HG03469 (cell line): ENCODE data around the gene LAMA2.

Experiments used
- ATAC-seq: cut with Tn5 transposase; IDR thresholded peaks from one replicate; pipeline ENCODE4 v1.9.1; 2021; ENCODE audit warnings: mild to moderate bottlenecking, moderate library complexity, moderate number of reproducible peaks; ENCODE audit not compliant: unreplicated experiment

LAMA2 gene

GRCh38 chr6:129344379-129344778, 461.4 kb downstream of the LAMA2 start:
- no peak for ATAC-seq

- ATAC-seq: no peak
Measured at GRCh38 chr6:129345890-129346289, 463.0 kb downstream of the LAMA2 start.

DNA sequence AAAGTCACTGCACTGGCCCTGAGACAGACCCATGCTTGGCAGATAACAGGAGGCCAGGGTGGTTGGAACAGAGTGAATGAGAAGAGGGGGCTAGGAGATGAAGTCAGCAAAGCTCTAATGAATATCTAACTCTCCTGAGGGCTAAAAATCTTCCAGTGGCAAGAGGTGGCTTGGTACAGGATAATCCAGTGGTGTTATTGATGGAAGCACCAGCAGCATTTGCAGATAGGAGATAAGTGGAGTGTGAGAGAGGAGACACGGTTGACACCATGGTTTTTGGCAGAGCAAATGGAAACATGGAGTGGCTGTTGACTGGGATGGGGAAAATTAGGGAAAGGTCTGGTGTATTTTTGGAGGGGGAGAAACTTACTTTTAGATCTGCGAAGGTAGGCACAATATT, 464.0 kb downstream of the LAMA2 start:
- ATAC-seq: no peak

DNA sequence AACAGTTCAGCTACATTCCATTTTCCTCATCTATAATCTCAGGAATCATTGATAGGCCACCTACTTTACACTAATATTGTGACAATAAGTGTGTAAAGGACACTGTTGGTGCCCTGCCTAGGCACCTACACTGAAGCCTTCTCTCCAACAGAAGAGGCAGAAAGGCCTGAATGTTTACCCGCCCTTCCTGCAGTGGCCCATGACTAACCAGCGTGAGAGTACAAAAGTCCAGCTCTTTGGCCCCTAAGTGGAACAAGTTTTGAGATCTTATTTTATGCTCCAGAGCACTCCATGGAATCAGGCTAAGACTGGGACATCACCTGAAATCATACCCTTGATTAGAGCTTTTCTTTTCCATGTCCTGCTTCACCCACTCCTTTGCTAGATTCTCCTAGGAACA, 467.3 kb downstream of the LAMA2 start:
- ATAC-seq: no peak

GRCh38 chr6:129351807-129352206, 468.9 kb downstream of the LAMA2 start:
- no peak for ATAC-seq

GRCh38 chr6:129353067-129353466, 470.1 kb downstream of the LAMA2 start:
- no peak for ATAC-seq

DNA sequence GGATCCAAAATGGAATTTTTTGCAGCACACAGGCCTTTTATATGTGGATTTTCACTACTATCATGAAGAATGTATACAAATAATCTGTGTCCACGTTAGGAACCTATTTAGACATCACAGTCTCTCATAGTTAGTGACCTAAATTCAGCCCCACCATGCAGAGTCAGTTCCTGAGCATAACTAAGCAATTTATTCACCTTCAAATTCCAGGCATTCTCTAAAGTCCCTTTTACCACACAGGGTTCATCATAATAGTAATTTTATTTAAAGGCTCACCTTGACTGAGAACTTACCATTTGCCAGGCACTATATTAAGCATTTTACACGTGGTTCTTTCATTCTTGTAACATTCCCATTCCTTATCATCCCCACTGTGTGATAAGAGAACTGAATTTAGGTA, 473.2 kb downstream of the LAMA2 start:
- ATAC-seq: no peak

DNA sequence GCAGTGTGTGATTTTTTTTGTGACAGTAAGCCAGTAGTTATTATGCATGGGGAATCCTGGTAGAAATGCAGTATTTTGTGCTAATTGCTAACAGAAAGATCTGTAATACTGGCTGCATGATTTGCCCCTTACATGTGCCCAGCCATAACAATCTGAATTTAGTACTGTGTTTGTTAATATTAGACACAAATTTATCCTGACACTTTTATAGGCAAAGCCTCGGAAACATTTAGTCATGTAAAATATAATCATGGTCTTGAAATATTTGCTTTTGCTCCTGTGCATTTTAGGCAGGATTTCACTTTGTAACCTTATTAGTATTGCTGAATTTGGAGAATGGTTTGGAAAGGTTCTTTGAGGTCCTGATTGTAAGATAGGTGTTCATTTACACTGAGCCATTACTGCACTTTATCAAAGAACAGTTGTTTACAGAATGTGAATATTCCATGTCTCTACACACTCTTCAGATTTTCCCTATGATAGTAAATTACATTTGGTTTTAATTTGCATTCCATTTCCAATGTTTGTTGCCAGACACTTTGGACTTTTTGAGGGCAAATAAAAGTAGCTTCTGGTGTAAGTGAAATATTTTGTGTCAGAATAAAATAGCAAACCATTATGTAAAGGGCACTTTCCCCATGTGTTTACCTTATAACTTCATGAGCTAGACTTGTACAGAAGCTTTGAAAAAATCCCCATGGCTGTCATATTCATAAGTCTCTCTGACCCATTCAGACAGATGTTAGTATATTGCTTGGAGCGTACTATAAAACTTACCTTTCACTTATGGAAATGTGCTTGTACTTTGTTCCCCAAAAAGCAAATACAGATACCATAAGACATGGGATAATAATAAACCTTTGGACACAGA, 477.1 kb downstream of the LAMA2 start:
- ATAC-seq: no peak

GRCh38 chr6:129360682-129360955, 477.7 kb downstream of the LAMA2 start:
- no peak for ATAC-seq

DNA sequence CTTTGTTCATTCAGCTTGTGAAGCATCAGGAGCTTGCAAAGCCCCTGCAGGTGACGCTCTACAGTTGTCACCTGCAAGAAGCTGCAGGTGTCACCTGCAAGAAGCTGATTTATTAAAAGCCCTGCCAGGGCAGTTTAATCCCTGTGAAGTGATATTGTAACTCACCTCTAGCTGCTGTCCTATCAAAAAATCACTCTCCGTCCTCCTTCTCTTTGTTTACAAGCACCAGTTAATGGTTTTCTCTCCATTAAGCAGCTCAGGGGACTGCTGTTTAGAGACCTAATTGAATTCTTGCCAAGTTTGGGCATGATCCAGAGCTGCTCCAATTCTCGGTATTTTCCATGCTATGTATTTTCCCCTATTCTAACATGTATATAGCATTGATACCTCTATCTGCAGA, 481.1 kb downstream of the LAMA2 start:
- ATAC-seq: no peak

- ATAC-seq: no peak
Measured at GRCh38 chr6:129364767-129365166, 481.8 kb downstream of the LAMA2 start.

GRCh38 chr6:129368076-129368475, 485.1 kb downstream of the LAMA2 start:
- no peak for ATAC-seq

GRCh38 chr6:129368970-129369369, 486.0 kb downstream of the LAMA2 start:
- ATAC-seq: no peak

DNA sequence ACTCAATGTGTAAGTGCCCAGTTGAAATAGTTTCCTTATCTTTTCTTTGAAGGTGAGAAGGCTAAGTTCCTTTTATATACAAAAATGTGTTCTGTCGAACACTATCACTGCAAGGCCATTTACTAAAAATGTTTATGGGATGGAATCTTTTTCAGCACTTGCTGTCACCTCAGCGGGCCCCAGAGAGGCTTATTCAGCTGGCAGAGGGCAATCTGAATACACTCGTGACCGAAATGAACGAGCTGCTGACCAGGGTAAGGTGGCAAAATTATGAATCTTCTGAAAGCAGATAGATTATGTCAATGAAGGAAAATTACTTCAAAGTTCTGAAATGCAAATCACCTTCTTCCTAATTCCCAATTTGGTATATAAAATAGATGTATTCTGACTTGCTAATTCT, 486.8 kb downstream of the LAMA2 start:
- ATAC-seq: no peak

GRCh38 chr6:129370268-129370916, 487.5 kb downstream of the LAMA2 start:
- ATAC-seq: no peak

GRCh38 chr6:129381885-129382284, 498.9 kb downstream of the LAMA2 start:
- ATAC-seq: no peak

DNA sequence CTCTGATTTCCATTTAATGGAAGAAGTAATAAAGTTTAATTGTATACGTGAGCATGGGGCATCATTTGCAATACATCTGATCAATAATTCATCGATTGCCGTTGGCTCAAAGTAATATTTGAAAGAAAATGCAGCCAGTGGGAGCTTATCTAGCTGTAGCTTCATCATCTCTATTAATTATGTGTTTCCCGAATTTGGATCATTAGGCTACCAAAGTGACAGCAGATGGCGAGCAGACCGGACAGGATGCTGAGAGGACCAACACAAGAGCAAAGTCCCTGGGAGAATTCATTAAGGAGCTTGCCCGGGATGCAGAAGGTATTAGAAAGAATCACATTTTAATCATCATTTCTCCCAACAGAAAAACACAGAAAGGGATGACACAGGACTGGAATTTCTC, 500.0 kb downstream of the LAMA2 start:
- ATAC-seq: no peak

DNA sequence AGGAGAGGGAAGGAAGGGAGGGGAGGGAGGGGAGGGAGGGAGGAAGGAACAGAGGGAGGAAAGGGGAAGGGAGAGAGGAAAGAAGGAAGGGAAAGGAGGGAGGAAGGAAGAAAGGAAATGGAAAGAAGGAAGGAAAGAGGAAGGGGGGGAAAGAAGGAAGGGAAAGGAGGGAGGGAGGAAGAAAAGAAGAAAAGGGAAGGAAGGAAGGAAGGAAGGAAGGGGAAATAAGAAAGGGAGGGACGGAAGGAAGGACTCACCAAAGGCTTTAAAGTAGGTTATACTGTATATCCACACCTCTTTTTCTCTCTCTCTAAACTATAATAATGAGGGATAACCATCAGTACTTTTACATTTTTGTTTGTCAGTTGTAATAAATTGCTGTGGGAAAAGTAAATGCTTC, 502.2 kb downstream of the LAMA2 start:
- ATAC-seq: no peak

- no peak for ATAC-seq
Measured at GRCh38 chr6:129390900-129391299, 508.0 kb downstream of the LAMA2 start.

DNA sequence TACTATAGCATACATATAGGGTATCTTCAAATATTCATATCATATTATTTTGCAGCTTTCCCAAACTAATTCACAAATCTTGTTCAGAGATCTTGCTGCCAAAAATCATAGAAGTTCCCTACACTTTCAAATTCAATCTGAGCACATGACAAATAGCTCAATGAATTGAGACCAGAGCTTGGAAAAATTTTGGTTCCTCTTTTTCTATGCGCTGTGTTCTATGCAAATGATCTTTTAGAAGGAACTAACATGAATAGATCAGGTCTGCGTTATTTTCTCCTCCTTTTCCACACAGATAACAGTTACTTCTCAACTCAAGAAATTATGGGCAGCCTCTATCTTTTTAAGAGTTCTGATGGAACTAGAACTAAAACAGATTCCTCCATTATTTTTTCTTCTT, 510.7 kb downstream of the LAMA2 start:
- peak; percentile 88 for ATAC-seq

- ATAC-seq: no peak
Measured at GRCh38 chr6:129398764-129399163, 515.8 kb downstream of the LAMA2 start.

DNA sequence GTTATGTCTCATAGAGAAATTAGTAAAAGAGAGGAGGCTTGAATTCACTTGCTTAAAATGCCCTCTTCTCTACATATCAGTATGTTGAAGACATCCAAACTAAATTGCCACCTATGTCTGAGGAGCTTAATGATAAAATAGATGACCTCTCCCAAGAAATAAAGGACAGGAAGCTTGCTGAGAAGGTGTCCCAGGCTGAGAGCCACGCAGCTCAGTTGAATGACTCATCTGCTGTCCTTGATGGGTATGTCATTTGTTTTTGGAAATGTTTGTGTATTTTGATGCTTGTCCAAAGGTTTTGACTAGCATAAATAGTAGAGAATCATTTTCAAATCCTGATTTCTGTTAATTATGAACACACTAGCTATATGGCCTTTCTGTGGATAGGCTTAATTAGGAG, 519.3 kb downstream of the LAMA2 start:
- no peak for ATAC-seq

GRCh38 chr6:129411092-129411491, 528.2 kb downstream of the LAMA2 start:
- no peak for ATAC-seq
